Progenitor cell of endocrine pancreas (in vitro differentiated cells): ENCODE data around the gene RNF149. TPM values are rescaled to one million over a fixed set of nuclear protein-coding genes. Genes with fewer than 3 reads are reported as not detected.

Experiments used
- DNase-seq: peaks from one replicate; pipeline ENCODE4 v3.0.0; 2021; ENCODE audit warnings: low spot score; ENCODE audit not compliant: unreplicated experiment
- H3K27ac Mint-ChIP-seq: 2 replicates; pipeline ENCODE4 v1.8.0; 2021; ENCODE audit warnings: mild to moderate bottlenecking, moderate library complexity, mixed read lengths
- H3K27me3 Mint-ChIP-seq: 2 replicates; pipeline ENCODE4 v1.8.0; 2021; ENCODE audit warnings: mixed read lengths
- H3K36me3 Mint-ChIP-seq: 2 replicates; pipeline ENCODE4 v1.8.0; 2022; ENCODE audit warnings: mixed read lengths; ENCODE audit not compliant: insufficient read depth
- H3K4me1 Mint-ChIP-seq: 2 replicates; pipeline ENCODE4 v1.8.0; 2021; ENCODE audit warnings: low read depth, mixed read lengths
- H3K4me3 Mint-ChIP-seq: 2 replicates; pipeline ENCODE4 v1.8.0; 2021; ENCODE audit warnings: low read depth, mild to moderate bottlenecking, moderate library complexity, mixed read lengths
- H3K9me3 Mint-ChIP-seq: 2 replicates; pipeline ENCODE4 v1.8.0; 2021; ENCODE audit warnings: low read depth, mixed read lengths
- CTCF ChIP-seq: fragments of 200-600 bp; sonication (generic); IDR thresholded peaks from one replicate; pipeline ENCODE4 v1.5.0; 2021; ENCODE audit warnings: antibody characterized with exemption, mild to moderate bottlenecking; ENCODE audit not compliant: unreplicated experiment
- total RNA-seq: library from RNA; stranded (reverse); gene quantifications from 2 replicates; pipeline ENCODE4 v1.2.1, GENCODE V29; 2021

The RNF149 gene
- total RNA-seq, 1 donor from 2014 or later, result 51.5 TPM

GRCh38 chr2:101295895-101296294, 12.6 kb downstream of the RNF149 start:
- Mint-ChIP-seq H3K4me1 (peaks cover 15% of the 10 kb centered on the region), H3K36me3 (peaks cover 6% of the 10 kb centered on the region), H3K9me3 (no peaks in the 10 kb centered on the region), H3K27ac (peak overlapping the region; percentile 6), H3K27me3 (no peaks in the 10 kb centered on the region), H3K4me3 (no peak overlapping the region)
- TF ChIP-seq CTCF, result no peak
- DNase-seq, result no peak

GRCh38 chr2:101294861-101295260, 13.6 kb downstream of the RNF149 start:
- Mint-ChIP-seq H3K27me3 (no peaks in the 10 kb centered on the region), H3K4me3 (no peak overlapping the region), H3K36me3 (peaks cover 6% of the 10 kb centered on the region), H3K27ac (no peak overlapping the region), H3K9me3 (no peaks in the 10 kb centered on the region), H3K4me1 (peaks cover 10% of the 10 kb centered on the region)
- no peak for TF ChIP-seq CTCF
- DNase-seq, result no peak

- Mint-ChIP-seq H3K4me3 (no peak overlapping the region), H3K4me1 (peaks cover 5% of the 10 kb centered on the region), H3K36me3 (peaks cover 6% of the 10 kb centered on the region), H3K9me3 (no peaks in the 10 kb centered on the region), H3K27me3 (no peaks in the 10 kb centered on the region), H3K27ac (no peak overlapping the region)
- no peak for DNase-seq
- TF ChIP-seq CTCF, result no peak
These were observed 15.0 kb downstream of the RNF149 start for GRCh38 chr2:101293544-101293943.

GRCh38 chr2:101291973-101292372, 16.5 kb downstream of the RNF149 start:
- Mint-ChIP-seq H3K27ac (no peak overlapping the region), H3K4me3 (no peak overlapping the region), H3K36me3 (peaks cover 3% of the 10 kb centered on the region), H3K27me3 (no peaks in the 10 kb centered on the region), H3K9me3 (no peaks in the 10 kb centered on the region), H3K4me1 (peaks cover 5% of the 10 kb centered on the region)
- DNase-seq, result no peak
- no peak for TF ChIP-seq CTCF

GRCh38 chr2:101290711-101291110, 17.8 kb downstream of the RNF149 start:
- no peak for TF ChIP-seq CTCF
- Mint-ChIP-seq H3K36me3 (peaks cover 2% of the 10 kb centered on the region), H3K4me3 (no peak overlapping the region), H3K27ac (no peak overlapping the region), H3K27me3 (no peaks in the 10 kb centered on the region), H3K4me1 (peaks cover 5% of the 10 kb centered on the region), H3K9me3 (no peaks in the 10 kb centered on the region)
- no peak for DNase-seq

- H3K4me3 Mint-ChIP-seq, result no peak overlapping the region
- no peaks in the 10 kb centered on the region for H3K27me3 Mint-ChIP-seq
- H3K36me3 Mint-ChIP-seq, result peaks cover 9% of the 10 kb centered on the region
- no peaks in the 10 kb centered on the region for H3K9me3 Mint-ChIP-seq
- DNase-seq, result no peak
- no peaks in the 10 kb centered on the region for H3K4me1 Mint-ChIP-seq
- no peak for TF ChIP-seq CTCF
- no peak overlapping the region for H3K27ac Mint-ChIP-seq
These were observed 21.2 kb downstream of the RNF149 start for GRCh38 chr2:101287303-101287702.
